22Rv1 (cell line): ENCODE data around the gene C1GALT1.

Source experiments
- H3K27ac ChIP-seq: fragments of 450-650 bp; 2 replicates; pipeline ENCODE4 v1.5.1; 2017
- ZFX ChIP-seq: fragments of 450-650 bp; IDR thresholded peaks from 2 replicates; pipeline ENCODE4 v1.6.1; 2017; ENCODE audit warnings: antibody characterized with exemption, borderline replicate concordance
- TF ChIP-seq, protein P1 (sequence below): fragments of 450-650 bp; IDR thresholded peaks from 2 replicates; pipeline ENCODE4 v1.5.1; 2017; ENCODE audit warnings: mild to moderate bottlenecking

C1GALT1 gene

DNA sequence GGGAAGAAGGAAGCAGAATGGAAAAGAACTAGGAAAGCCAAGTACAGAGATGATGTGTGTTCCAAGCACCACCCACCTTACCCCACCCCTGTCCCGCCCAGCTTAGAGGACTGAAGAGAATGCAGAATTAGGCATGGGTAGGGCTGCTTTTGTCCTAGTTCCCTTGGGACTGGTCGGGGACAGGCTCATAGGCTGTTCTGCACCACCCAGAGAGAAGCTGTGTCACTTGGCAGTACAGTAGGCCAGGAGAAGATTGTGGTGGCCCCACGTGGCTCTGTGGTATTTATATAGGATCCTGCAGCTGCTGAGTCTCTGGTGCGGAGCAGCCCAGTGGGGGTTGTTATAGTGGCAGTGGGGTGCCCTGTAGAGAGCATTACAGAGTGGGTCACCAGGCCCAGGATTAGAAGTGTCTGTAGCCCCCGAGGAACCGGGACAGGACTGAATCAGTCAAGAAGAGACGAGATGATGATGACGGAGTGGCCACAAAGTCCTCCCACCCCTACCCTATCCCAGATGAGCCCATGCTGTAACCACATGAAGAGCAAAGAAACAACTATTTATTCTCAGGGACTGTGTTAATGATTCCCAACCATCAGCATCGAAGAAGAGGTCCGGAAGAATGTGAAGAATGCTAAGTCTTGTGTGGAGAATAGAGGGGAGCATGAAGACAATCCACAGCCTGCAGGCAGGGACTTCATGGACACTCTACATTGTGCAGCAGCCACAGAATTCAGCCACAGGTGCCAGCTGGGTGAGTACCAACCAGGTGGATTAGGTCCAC lies 88.9 kb downstream of the C1GALT1 start:
- no peak for TF ChIP-seq ZFX
- TF ChIP-seq, protein P1, sequence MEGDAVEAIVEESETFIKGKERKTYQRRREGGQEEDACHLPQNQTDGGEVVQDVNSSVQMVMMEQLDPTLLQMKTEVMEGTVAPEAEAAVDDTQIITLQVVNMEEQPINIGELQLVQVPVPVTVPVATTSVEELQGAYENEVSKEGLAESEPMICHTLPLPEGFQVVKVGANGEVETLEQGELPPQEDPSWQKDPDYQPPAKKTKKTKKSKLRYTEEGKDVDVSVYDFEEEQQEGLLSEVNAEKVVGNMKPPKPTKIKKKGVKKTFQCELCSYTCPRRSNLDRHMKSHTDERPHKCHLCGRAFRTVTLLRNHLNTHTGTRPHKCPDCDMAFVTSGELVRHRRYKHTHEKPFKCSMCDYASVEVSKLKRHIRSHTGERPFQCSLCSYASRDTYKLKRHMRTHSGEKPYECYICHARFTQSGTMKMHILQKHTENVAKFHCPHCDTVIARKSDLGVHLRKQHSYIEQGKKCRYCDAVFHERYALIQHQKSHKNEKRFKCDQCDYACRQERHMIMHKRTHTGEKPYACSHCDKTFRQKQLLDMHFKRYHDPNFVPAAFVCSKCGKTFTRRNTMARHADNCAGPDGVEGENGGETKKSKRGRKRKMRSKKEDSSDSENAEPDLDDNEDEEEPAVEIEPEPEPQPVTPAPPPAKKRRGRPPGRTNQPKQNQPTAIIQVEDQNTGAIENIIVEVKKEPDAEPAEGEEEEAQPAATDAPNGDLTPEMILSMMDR: no peak
- no peak overlapping the region for H3K27ac ChIP-seq

DNA sequence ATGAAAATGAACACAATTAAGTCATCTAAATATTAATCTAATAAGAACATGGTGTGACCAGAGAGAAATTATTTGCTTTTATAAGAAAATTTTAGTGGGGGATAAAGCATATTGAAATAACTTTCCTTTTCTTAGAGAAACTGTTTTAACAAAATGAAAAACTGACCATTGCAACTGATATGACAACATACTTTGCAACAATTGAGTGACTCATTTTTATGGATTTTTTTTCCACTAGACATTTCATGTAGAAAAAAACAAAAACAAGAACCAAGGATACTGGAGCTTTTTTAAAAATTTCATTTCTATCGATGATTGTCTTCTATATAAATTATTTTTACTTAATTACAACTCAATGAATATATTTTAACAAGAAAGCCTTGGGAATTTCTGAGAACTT lies 90.0 kb downstream of the C1GALT1 start:
- H3K27ac ChIP-seq: no peak overlapping the region
- TF ChIP-seq, protein P1: no peak
- TF ChIP-seq ZFX: no peak

DNA sequence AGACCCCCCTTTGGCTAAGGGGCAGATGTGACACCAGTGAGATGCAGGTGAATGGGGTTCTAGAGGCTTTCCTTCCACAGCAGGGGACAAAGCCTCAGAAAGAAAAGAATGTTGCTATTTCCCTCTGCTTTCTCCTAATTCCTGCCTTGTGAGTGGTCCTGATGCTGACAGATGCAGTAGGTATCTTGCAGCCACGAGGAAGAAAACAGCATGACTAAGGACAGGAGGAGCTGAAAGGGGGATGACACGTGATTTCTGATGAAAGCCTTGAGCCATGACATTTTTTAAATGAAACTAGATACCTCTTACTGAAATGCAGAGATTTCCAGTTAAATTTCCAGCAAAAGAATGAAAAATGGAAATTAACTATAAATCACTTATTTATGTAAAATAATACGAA lies 92.4 kb downstream of the C1GALT1 start:
- no peak overlapping the region for H3K27ac ChIP-seq
- TF ChIP-seq, protein P1: no peak
- no peak for TF ChIP-seq ZFX

DNA sequence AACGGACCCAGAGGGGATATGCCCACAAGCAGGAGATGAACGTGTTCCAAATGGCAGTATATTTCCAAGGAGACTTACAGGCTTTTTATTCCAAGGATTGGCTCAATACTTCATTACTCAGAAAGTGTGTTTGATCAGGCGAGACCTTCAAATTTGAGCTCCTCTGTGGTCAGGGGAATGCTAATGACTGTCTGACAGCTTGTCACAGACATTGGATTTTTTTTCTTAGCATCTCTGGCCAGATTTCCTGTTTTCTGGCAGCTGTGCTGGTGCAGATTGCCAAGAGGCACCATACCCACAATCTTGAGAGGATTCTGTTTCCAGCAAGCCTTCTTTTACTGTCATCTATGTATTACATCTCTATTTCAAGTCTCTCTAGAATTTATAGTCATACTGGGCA lies 93.8 kb downstream of the C1GALT1 start:
- TF ChIP-seq, protein P1: no peak
- no peak for TF ChIP-seq ZFX
- H3K27ac ChIP-seq: no peak overlapping the region

DNA sequence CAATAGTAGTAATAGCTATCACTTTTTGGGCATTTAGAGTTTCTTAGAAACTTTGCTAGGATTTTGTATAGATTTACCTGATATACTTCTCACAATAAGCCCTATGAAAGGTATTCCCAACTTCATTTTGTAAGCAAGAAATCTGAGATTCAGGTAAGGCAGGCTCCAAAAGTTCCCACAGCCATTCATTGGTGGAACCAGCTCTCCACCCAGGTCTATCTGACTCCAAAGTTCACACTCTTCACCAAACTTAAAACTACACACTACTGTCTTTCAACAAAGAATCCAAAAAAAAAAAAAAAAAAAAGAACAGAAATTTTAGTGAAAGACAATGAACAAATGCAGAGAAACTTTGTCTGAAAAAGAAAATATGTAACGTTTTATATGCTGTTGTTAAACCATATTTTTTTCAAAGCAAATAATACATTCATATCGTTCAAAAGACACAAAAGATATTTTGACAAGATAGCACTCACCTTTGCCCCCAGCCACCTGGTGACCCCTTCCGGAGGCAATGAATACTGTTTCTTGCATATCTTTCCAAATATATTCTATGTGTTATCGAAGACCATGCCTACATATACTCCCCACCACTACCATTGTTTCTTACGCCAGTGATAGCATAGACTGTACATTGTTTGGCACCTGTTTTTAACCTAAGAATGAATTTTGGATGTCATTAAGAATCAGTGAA lies 108.2 kb downstream of the C1GALT1 start:
- H3K27ac ChIP-seq: no peak overlapping the region
- TF ChIP-seq, protein P1: no peak
- TF ChIP-seq ZFX: no peak

DNA sequence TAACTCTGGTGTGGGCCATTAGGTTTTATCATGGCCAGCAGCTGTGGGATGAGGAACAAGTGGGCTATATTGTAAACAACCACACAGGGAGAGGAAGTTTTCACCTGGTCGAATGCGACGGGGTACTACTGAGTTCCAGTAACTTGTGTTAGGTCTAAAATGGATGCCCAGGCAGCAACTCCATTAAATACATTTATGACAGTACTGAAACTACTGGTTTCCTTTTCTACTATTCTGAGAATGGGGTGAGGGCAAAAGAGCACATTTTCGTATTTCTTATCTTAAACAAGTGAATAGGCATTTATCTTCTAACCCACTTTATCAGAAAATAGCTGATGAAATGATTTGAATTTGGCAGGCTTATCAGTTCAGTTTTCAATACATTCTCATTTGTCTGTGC lies 109.7 kb downstream of the C1GALT1 start:
- H3K27ac ChIP-seq: no peak overlapping the region
- no peak for TF ChIP-seq ZFX
- TF ChIP-seq, protein P1: no peak

DNA sequence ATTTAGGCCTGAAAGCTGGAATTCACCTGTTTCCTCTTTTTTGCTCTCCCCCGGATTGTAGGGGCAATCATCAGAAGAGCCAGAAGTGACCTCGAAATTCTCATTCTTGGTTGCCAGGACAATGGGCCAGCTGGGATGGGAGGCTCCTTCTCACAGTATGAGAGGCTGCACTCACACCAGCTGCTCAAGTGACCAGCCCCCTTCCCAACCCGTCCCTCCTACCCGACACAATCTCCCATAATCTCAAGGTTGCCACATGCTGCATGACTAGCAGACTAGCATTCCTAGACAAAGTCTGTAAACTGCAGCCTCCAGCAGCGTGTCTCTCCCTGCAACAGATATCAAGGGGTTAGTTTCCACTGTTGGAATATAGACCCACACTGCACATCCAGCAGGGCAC lies 110.3 kb downstream of the C1GALT1 start:
- no peak for TF ChIP-seq ZFX
- TF ChIP-seq, protein P1: no peak
- H3K27ac ChIP-seq: no peak overlapping the region
